Measurements from ENCODE around the gene SPINT3. TPM values are rescaled to one million over a fixed set of nuclear protein-coding genes. Genes with fewer than 3 reads are reported as not detected.

SPINT3 gene, protein sequence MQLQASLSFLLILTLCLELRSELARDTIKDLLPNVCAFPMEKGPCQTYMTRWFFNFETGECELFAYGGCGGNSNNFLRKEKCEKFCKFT
- total RNA-seq = not detected
- long read RNA-seq = 0 reads

GRCh38 chr20:45515147-45515913 lies at the start of gene SPINT3:
Gene SPINT3 (minus strand): TSS chr20:45515622. CDS start chr20:45515608, 14 bp downstream.
- no peak for DNase-seq (ENCODE audit: low spot score)

- no peak for DNase-seq (ENCODE audit: low spot score)
Measured at GRCh38 chr20:45564760-45565276, 49.4 kb upstream of the SPINT3 start.

DNA sequence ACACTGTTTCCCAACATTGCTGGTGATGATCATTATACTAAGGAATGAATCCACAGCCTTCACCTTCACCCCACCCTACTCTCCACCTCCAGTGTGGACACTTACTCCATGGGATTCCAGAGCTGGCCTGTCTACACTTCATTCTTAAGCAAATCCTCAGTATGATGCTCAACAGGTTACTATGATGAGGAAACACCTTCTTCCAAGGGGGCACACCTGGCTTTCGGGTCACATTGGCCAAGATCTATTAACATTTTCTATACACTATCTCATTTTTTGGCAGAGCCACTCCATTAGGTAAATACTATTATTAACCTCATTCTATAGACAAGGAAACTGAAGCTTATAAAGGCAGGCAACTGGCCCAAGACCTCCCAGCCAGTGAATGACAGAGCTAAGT lies 39.8 kb upstream of the SPINT3 start:
- DNase-seq (ENCODE audit: low spot score) = no peak

DNA sequence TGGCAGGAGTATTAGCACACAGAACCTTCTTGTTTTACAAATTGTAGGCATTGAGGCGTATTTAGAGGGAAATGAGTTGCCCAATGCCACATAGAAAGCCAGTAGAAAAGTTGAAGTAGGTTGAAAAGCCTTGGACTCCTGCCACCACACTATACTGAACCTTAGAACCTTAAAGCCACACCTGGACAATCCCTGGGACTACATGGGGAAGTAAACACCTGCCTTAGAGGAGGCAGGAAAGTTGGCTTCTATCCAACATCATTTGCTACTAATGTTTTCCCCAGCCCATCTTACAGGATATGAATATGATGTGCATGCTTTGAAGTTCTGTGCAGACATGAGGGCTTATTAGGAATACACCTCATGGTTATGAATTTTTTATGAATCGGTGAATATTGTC lies 37.0 kb upstream of the SPINT3 start:
- no peak for DNase-seq (ENCODE audit: low spot score)

GRCh38 chr20:45550765-45551164 lies 35.3 kb upstream of the SPINT3 start:
- no peak for DNase-seq (ENCODE audit: low spot score)

DNA sequence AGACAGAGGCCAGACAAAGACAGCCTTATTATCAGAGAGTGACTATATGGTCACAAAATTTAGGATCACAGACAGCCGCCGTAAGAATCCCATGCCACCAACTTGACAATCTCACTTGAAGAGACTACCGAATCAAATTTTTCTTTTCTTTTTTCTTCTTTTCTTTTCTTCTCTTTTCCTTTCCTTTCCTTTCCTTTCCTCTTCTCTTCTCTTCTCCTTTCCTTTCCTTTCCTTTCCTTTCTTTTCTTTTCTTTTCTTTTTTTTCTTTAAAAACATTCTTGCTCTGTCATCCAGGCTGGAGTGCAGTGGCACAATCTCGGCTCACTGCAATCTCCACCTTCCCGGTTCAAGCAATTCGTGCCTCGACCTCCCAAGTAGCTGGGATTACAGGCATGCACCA lies 33.0 kb upstream of the SPINT3 start:
- DNase-seq (ENCODE audit: low spot score) = no peak

DNA sequence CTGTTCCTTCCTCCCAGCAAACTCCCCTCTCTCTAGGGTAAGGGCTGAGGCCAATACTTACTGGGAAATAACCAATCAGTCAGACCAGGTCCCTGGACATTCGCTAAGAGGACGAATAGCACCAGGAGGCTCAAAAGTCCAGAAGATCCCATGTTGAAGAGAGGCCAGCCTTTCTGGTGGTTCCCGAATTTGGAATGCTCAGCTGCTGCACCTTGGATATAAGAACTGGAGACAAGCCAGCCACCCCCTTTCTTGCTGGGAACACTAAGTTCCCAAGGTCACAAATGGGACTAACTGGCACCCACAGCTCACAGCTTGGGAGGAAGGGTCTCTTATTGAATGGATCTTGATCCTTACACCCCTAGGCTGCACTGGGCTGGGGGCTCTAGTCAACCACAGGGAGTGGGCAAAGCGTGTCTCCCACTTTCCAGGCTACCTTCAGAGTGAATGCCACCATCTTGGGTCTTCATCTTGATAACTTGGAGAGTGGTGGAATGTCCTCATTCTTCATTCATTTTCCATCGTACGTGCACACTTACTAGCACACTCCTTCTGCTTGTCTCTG lies 31.9 kb upstream of the SPINT3 start, which contains the start of gene EPPIN:
Gene EPPIN, minus strand, starts transcription at position 196 of the 565 bp plus-strand sequence. Its CDS starts 44 bp downstream, at position 152.
- DNase-seq (ENCODE audit: low spot score) = no peak

DNA sequence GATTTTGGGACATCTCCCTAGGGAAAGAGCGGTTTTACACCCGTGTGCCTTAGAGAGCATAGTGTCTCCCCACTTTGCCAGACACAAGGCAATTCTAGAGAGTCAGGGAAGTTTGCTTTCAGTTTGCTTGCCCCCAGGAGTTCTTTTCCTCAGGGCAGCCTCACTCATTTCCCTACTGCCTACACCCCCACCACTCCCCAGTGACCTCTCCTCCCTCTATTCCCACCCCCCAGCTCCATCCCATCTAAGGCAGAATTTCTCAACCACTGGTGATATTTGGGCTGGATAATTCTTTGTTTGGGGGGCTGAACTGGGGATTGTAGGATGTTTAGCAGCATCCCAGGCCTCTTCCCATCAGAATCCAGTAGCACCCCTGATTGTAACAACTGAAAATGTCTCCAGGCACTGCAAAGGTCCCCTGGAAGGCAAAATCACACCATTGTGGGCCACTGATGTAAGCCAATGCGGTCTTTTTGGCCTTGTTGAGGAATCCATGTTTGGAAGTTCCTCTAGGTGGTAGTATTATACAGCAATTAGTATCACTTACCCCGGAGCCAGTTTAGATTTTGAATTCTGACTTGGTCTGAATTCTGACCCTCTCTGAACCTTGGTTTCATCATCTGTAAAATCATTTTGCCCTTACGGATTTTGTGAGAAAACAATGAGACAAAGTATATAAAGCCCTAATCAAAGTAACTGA lies 30.5 kb upstream of the SPINT3 start:
- DNase-seq (ENCODE audit: low spot score) = no peak

DNA sequence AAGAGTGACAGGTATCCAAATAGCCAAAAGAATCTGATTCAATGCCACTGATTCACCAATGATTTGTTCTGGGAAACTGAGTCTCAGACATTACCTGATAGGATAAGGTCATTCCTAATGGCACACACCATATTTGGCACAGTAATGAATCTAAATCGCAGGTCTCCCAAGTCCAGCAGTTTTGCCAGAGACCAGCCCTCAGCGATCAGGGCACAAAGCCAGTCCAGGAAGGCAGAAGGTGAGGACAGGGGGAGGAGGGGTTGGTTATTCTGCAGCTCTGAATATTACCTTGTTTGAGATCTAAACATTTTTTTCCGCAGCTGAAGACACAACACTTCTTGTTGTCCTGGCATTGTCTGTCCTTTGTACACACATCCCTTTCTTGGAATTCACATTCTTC lies 29.9 kb upstream of the SPINT3 start:
- no peak for DNase-seq (ENCODE audit: low spot score)

DNA sequence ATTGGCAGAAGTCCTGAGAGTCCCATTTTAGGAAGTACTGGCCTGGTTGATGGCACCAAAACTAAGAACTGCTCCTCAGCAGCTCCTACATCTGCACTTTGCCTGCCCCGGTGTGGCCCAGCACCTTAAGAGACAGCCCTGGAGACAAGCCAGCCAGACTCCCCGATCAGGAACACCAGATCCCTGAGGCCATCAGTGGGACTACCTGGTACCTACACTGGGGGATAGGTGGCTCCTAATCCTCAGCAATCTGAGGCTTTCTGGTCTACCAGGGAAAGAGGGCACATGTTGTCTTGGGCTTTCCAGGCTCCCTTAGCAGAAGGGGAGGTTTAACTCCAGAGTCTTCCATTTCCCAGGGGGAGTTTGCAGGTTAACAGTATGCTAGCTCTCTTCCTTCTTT lies 24.0 kb upstream of the SPINT3 start, which contains the start of gene WFDC6:
Gene WFDC6, minus strand, starts transcription at position 101 of the 400 bp plus-strand sequence. Its CDS starts 75 bp downstream, at position 26.
- no peak for DNase-seq (ENCODE audit: low spot score)

DNA sequence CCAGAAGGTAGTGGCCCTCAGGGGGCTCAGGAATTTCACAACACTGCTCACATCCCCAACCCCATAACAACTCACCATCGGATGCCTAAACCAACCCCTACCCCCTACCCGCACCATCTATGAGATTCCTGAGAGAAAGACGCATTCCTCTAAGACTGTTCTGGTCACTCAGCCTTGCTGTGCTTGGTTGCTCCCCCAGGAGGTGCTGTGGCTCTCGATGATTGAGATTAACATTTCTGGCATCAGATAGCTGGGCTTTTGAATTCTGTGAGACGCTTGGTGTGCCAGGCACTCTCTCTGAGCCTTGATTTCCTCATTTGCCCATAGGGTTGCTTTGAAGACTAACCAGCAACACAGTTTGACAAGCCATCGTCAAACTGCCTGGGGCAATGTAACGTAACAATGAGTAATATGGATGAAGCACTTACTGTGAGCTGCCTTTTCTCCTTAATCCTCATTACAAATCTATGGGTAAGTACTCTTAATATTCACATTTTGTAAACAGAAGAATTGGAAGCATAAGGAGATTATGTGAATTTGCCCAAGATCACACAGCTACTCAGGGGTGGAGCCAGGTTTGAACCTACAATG lies 22.9 kb upstream of the SPINT3 start:
- DNase-seq (ENCODE audit: low spot score) = no peak

GRCh38 chr20:45527294-45527693 lies 11.9 kb upstream of the SPINT3 start:
- DNase-seq (ENCODE audit: low spot score) = no peak

- no peak for DNase-seq (ENCODE audit: low spot score)
Measured at GRCh38 chr20:45523821-45524220, 8.4 kb upstream of the SPINT3 start.

DNA sequence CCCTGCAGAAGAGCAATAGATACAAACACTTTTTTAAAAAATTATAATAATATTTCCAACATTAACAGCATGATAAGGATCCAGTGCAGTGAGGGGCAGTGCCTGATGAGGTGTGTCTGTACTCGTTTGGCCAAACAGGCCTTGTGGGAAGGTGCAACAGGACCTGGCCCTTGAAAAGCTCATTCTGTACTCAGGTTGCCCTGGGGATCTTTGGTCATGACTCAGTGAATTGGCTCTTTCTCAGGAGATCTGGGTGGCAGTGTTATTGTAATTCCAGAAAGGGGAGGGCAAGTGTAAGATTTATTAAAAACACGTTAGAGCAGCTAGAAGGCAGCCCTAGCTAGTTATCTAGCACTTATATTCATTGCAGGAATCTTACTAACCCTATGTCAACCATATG lies 2.9 kb upstream of the SPINT3 start:
- no peak for DNase-seq (ENCODE audit: low spot score)

GRCh38 chr20:45510242-45510862 lies 5.1 kb downstream of the SPINT3 start:
- no peak for DNase-seq (ENCODE audit: low spot score)

- DNase-seq (ENCODE audit: low spot score) = no peak
Measured at GRCh38 chr20:45509091-45509490, 6.3 kb downstream of the SPINT3 start.

DNA sequence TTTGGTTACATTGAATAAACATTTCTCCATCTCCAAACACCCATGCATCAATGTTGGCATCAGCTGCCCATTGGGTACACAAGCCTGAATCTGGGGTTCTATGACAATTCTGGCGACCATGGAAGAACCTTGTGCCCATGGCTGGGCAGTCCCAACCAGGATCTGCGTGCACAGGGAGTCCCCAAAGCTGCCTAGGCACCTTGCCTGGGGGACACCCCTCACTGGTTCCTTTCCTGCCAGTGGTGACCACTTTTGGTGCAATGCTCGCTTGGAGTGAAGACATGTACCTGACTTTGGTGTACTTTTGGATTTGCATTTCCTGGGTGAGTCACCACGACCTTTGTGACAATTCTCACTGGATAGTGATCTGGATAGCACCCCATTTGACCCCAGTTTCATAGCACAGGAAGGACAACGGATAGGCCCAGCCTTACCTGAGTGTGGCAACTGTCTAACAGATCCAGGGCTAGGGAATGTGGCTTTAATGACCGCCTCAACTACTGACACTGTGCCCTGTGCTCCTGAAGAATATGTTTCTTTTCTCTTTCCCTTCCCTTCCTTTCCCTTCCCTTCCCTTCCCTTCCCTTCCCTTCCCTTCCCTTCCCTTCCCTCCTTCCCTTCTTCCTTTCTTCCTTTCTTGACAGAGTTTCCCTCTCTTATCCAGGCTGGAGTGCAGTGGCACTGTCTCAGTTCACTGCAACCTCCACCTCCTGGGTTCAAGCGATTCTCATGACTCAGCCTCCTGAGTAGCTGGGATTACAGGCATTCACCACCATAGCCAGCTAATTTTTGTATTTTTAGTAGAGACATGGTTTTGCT lies 7.1 kb downstream of the SPINT3 start:
- no peak for DNase-seq (ENCODE audit: low spot score)

GRCh38 chr20:45507011-45507820 lies 8.2 kb downstream of the SPINT3 start:
- DNase-seq (ENCODE audit: low spot score) = no peak

DNA sequence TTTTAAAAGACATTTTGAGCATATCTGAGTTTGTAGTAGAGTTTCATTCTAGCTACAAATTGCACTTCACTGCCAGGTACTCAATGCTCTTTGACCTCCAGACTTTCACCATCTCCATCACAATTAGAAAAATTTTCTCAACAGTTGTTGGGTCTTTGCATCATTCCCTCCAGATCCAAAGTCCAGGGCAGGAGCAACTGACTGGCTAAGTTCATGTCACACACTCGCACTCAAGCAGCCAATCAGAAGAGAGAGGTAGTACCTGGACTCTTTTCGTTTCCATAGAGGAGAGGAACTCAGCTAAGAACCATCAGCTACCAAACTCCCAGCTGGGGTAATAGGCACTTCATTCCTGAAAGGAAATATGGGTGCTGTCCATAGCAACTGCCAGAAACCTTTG lies 9.0 kb downstream of the SPINT3 start:
- no peak for DNase-seq (ENCODE audit: low spot score)

All from mesenteric fat pad (tissue), 1 donor.